SK-MEL-5 (cell line): ENCODE results near the gene MEF2D. TPM values are rescaled to one million over a fixed set of nuclear protein-coding genes. Genes with fewer than 3 reads are reported as not detected.

Experiments used
- DNase-seq: peaks from one replicate; pipeline ENCODE4 v3.0.0-alpha.2; 2016; ENCODE audit warnings: low read depth, low spot score
- in situ Hi-C: cut with HindIII; loops from 2 replicates; pipeline ENCODE4 v1.10.0; 2016; ENCODE audit warnings: low sequenced_read_pairs, high pct_unique_total_duplicates, low pct_unique_long_range_greater_than_20kb
- total RNA-seq: library from RNA; depleted of rRNA; stranded (reverse); fragments of >200 nt; shearing (Covaris generic); gene quantifications from 2 replicates; pipeline ENCODE4 v1.2.3, GENCODE V29; 2014

The MEF2D gene
- total RNA-seq, 1 experiment from 2014 or later = 19.9 TPM

DNA sequence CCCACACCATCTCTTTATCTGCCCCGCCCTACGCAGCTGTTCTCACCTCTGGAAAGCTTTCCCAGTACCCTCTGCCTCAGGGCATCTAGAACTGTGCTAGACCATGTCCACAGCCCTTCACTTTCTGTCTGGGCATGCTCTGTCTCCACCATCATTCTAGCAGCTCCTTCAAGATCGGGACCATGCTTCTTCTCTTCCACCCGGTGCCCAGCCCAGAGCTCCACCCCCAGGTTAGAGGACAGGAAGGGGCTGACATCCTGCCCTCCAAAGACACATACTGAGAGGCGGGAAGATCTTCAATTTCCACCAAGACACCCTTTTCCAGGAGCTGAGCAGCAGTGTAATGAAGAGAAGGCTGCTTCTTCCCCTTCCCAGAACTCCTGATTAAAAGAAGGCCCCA, 27.7 kb upstream of the MEF2D start:
- in situ Hi-C loops = no loop called here
- DNase-seq = no peak

DNA sequence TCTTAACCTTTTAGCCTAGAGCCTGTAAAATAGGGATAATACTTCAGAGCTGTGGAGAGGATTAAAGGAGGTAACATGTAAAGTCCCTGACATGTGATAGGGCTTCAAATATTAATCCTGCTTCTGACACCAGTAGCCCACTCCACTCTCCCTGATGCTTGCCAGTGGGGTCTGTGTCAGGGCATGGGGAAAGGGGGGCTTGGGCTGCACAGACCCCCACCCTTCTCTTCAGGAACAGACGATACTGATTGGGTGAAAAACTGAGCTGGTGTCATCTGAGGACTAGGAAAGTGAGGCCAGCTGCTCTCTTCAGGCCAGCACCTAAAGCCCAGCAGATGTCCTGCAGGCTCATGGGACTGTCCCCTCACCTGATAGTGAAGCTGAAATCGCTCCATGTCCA, 27.0 kb upstream of the MEF2D start:
- in situ Hi-C loops = no loop called here
- DNase-seq = no peak

DNA sequence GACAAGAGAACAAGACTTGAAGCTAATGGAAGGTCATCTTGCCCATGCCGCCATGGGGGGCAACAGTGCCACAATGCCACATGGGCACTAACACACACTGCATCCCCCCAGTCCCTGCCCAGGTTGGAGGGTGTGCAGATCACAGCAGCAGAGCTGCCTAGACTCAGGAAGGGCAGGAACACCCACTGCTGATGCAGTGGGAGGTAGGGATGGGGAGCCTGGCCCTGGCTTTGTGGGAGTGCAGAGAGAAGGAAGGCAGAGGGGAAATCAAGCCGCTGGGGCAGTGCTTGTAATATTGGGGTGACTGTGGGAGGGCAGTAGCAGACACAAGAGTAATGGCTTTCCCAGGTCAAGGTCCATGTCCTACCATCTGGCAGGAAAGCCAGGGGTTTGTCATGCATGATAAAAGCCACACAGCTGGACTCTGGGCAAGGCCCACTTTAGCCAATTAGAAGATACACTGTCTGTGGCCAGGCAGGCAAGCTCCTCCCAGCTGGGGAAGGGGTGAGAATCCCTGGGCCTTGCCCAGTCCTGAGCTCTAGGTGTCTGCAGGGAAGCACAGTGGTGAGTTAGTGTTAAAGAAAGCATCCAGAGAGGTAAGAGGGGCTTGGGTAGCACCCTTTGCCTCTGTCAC, 25.4 kb upstream of the MEF2D start:
- DNase-seq = no peak
- in situ Hi-C loops = no loop called here

DNA sequence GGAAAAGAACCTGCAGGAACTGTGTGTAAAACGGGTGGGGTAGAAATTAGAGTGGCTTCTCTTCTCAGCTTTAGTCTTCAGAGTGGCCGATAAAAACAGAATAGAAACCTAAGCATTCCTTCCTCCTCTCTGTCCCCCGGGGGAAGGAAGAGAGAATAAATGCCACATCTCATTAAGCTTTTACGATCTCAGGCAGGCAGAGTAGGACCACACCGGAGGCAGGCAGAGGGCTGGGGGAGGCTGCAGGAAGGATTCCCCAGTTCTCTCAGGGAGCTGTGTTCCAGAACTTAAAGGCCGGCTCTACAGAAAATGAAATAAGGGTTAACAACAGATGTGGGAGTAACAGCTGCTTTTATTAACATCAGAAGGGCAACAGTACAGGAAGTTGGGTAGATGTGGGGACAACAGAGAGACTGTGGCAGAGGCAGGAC, 24.5 kb upstream of the MEF2D start:
- no peak for DNase-seq
- in situ Hi-C loops = no loop called here

DNA sequence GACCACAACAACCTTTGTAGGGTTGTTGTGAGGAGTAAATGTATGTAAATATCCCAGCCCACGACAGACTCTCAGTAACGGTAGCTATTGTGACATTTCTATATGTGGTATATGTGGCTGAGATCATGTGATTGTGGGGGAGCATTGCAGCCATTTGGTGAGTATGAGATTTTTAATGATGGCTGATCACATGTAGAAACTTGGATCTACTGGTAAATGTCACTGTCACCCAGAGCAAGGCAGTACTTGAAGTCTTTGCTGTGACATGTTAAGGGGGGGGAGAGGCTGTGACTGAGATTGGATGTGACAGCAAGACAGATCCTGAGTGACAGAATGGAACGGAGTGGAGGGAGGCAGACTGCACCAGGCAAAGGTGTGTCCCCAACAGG, 23.9 kb upstream of the MEF2D start:
- DNase-seq = no peak
- in situ Hi-C loops = no loop called here

DNA sequence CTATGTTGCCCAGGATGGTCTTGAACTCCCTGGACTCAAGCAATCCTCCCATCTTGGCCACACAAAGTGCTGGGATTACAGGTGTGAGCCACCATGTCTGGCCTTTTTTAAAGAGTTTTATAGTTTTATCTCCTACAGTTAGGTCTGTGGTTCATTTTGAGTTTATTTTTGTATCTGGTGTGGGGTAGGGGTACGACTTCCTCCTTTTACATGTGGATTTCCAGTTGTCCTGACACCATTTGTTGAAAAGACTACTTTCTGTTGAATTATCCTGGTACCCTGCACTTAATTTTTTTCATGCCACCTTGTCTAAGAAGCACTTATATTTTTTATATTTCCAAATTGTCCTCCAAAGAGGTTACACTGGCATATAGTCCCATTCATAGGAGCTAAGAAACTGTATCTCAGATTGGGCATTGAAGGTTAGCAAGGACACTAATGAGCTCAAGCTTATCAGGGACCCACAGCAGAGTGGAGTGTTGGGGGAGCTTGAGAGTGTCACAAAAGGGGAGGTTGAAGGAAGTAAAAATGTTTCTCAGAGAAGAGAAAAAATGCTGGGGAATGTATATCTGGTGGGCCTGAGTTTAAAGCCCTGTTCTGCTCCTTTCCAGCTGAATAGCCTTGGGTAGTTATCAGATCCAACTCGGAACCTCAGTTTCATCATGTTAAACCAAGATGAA, 23.4 kb upstream of the MEF2D start:
- in situ Hi-C loops = no loop called here
- no peak for DNase-seq

DNA sequence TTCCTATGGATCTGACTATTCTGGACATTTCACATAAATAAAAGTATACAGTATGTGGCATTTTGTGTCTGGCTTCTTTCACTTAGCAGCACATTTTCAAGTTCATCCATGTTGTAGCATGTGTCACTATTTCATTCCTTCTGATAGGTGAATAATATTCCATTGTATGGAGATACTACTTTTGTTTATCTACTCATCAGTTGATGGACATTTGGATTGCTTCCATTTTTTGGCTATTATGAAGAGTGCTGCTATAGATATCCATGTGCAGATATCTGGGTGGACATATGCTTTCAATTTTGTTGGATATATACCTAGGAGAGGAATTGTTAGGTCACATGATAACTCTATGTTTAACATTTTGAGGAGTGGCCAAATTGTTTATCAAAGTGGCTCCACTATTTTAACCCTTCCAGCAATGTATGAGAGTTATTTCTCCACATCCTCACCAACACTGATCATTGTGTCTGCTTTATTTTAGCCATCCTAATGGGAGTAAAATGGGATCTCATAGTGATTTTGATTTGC, 21.9 kb upstream of the MEF2D start:
- in situ Hi-C loops = no loop called here
- DNase-seq = no peak

DNA sequence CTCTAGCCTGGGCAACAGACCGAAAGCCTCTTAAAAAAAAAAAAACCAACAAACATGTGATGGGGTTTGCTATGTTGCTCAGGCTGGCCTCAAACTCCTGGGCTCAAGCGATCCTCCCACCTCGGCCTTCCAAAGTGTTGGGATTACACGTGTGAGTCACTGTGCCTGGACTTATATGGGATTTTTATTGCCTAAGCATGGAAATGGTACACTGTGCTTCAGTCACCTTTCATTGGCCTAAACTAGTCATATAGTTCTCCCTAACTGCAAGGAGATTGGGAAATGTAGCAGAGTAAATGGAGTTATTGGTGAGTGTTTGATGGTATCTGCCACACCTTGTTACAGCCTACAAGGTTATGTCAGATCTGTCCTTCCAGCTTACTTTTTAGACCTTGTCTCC, 17.2 kb upstream of the MEF2D start:
- in situ Hi-C loops = no loop called here
- DNase-seq = no peak

DNA sequence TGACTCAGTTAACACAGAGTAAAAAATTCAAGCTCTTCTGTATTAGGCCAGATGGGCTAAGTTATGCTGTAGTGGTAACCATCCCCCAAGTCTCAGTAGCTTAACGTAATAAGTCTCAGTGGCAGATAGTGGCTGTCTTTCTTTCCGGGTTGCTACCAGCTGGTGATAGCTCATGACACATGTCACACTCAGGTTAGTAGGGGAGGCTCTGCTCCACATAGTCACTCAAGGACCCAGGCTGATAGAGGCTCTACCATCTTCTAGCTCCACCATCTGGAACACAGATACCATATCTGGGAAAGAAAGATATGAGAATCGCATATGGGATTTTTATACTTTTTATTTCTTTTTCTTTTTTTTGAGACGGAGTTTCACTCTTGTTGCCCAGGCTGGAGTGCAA, 16.2 kb upstream of the MEF2D start:
- no peak for DNase-seq

DNA sequence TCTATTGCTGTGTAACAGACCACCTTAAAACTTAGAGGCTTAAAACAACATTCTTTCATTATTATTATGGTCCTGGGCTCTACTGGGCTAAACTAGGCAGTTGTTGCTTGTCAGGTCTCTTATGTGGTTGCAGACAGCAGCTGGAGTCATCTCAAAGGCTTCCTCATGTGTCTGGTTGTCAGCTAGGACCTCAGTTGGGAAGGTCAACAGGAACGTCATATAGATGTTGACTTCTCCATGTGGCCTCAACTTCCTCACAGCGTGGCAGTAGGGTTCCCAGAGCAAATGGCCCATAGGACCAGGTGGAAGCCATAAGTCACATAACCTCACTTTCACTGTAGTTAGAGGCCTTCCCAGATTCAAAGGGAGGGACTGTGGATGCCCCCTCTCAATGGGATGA, 15.4 kb upstream of the MEF2D start:
- no peak for DNase-seq
- in situ Hi-C loops = no loop called here

More for the DNA sequence above, 16.2 kb upstream of the MEF2D start:
- in situ Hi-C loops = no loop called here

DNA sequence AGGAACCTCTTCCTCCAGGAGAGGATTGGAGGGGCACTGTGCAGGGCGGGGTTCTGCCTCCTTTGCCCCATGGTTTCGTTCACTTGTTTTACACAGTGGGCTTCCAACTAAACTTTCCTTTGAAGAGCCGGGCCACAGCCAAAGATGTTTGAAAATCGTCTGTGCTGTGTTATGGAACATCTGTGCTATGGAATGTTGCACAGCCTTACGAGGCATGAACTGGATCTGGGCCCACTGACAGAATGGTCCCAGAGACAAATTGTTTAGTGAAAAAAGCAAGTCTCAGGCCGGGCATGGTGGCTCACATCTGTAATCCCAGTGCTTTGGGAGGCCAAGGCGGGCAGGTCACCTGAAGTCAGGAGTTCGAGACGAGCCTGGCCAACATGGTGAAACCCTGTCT, 12.6 kb upstream of the MEF2D start:
- in situ Hi-C loops = no loop called here

DNA sequence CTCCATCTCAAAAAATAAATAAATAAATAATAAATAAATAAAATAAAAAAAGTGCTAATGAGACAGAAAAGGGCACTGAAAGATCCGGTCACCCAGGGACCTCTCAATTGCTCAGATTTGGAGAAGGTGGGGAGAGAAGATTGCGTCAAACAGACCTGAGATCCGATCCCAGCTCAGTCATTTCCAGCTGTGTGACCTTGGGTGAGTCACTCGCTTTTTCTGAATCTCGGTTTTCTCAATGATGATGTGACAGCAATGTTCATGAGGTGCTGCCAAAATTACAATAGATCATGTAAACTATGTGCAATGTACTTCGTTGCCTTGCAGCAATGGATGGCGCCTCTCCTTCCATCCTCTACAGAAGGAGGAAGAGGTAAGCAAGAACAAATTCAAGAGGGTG, 11.1 kb upstream of the MEF2D start:
- in situ Hi-C loops = no loop called here
- DNase-seq = no peak

More for the DNA sequence above, 12.6 kb upstream of the MEF2D start:
- DNase-seq = no peak

DNA sequence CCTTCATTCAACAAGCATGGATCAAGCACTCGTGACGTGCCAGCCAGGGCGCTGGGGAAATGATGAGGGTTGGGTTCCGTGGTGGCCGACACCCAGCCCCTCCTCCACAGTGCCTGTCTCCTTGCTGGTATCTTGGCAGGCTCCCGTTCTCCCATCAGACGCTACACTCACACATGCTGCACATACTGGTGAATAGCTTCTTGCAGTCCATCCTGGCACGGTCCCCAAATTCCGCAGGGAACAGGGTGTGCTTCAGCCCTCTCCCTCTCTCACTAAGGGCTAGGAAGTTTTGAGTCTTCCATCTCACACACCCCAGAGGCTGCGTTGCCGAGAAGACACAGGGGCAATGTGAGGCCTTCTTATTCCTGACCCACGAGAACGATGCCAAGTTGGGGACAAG, 10.1 kb upstream of the MEF2D start:
- no peak for DNase-seq
- in situ Hi-C loops = no loop called here

DNA sequence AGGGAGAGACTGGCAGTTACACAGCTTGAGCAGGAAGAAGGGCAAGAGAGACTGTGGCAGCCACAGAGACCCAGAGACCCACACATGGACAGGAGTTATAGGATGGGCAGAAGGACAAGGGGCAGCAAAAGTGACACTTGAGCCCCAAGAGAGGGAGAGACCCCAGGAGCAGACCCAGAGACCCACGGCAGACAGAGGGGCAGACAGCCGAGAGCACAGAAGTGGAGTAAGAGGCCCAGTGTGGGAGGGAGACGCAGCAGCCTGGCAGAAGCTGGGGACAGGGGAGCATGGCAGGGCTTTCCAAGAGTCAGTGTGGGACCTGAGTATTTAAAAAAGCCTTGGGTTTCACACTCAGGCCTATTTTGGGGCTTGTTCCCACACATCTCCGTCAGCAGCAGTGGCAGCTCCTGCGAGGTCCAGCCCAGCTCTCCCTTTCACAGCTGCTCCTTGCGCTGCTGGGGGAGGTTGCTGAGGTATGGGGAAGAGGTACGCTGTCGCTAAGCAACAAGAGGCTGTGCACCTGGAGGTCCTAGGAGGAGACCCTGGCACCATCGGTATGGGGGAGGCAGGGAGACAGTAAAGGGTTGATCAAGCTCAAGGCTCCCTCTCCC, 9.0 kb upstream of the MEF2D start:
- in situ Hi-C loops = no loop called here
- DNase-seq = no peak

DNA sequence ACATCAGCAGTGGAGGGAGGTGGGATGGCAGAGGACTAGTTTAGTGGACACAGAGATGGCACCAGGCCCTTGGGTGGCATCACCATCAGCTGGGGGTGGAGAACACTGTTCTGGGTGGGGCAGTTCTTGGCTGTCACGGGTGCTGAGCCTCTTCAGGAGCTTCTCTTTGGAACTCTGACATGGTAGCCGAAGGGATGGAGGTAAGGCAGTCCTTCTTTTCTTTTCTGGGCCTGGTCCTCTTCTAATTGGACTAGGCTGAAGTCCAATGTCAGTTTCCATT, 8.3 kb upstream of the MEF2D start:
- DNase-seq = no peak
- in situ Hi-C loops = no loop called here

DNA sequence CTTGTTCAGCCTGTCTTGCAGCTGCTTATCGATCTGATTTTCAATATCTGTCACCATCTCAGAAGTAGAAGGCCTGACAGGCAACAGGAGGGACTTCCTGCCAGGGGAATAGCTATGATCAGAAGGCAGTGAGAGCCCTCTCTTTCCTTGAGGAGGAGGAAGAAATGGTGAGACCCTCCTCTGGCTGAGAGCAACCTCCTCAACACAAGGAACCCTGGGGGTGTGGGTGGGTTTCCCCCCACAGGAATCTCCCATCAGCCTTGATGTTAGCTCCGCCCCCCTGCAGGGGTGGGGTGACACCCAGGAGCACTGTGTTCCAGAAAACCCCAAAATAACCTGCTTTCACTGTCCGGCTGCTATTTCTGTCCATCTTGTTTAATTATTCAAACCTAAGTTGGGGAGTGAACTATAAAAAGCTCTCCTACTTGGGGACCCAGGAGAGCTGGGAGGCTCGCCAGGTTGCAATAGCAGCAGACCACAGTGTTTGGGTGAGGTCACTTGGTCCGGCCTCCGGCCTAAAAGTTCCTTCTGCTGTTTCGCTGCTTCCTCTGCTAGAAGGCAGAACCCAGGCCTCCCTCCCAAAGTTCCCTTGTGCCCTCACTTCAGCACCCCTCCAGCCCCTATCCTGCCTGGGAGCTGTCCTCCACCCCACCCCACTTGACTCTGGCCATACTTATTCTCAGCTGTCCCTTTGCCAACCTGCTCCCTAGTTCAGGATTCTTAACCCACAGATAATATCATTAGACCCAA, 7.8 kb upstream of the MEF2D start:
- in situ Hi-C loops = no loop called here

DNA sequence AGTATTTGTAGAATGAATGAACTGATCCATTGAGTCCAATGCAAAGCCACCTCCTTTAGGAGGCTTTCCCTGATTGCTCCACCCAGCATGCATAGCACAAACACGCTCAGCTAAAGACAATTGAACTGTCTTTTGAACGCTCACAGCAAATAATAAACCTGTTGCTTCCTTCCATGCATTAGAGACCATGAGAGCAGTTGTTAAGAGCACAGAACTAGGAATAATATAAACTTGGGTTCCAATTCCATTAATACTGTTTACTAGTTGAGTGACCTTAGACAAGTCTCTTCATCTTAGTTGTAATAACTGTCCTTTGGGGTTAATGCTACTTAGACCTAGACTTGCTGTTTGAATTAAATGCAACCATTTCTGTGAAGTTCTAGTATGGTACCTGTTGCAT, 5.9 kb upstream of the MEF2D start:
- in situ Hi-C loops = no loop called here
- no peak for DNase-seq

More for the DNA sequence above, 7.8 kb upstream of the MEF2D start:
- DNase-seq = no peak

DNA sequence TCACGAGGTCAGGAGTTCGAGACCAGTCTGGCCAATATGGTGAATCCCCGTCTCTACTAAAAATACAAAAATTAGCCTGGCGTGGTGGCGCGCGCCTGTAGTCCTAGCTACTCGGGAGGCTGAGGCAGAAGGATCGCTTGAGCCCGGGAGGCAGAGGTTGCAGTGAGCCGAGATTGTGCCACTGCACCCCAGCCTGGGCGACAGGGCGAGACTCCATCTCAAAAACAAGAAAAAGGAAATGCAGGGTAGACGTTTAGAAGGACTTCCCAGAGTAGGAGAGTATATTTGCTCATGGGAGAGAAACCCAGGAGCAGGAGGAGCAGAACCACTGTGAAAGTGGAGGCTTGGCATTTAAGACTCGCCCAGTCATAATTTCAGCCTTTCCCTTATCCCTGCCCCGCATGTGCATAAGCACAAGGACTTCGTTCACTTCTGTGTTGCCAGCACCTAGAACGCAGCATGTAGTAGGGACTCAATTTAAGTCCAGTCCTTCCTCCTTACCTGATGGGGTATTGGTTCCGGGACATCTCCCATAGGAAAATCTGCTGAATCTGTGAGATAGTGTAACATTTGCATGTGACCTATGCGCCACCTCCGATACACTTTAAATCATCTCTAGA, 5.2 kb upstream of the MEF2D start:
- in situ Hi-C loops = no loop called here
- no peak for DNase-seq
